WTC11 (cell line): ENCODE results near the gene TGDS. TPM values are rescaled to one million over a fixed set of nuclear protein-coding genes. Genes with fewer than 3 reads are reported as not detected.

Experiments
- CREM ChIP-seq: sonication (generic); formaldehyde crosslinking; IDR thresholded peaks from 2 replicates; pipeline ENCODE4 v1.8.1; 2022; ENCODE audit warnings: mild to moderate bottlenecking, missing genetic modification reagents, moderate library complexity
- ETV6 ChIP-seq: sonication (generic); formaldehyde crosslinking; IDR thresholded peaks from 2 replicates; pipeline ENCODE4 v1.8.1; 2022; ENCODE audit warnings: mild to moderate bottlenecking, missing genetic modification reagents
- FOXJ3 ChIP-seq: sonication (generic); formaldehyde crosslinking; IDR thresholded peaks from 2 replicates; pipeline ENCODE4 v1.9.0; 2021; ENCODE audit warnings: missing genetic modification reagents, mild to moderate bottlenecking, borderline replicate concordance
- FOXP1 ChIP-seq: sonication (generic); formaldehyde crosslinking; IDR thresholded peaks from 2 replicates; pipeline ENCODE4 v1.8.0; 2022; ENCODE audit warnings: missing genetic modification reagents, mild to moderate bottlenecking, moderate library complexity, borderline replicate concordance
- GABPB1 ChIP-seq: sonication (generic); formaldehyde crosslinking; IDR thresholded peaks from 2 replicates; pipeline ENCODE4 v1.8.1; 2023; ENCODE audit warnings: mild to moderate bottlenecking, missing genetic modification reagents
- GRHL2 ChIP-seq: fragments of 250-450 bp; sonication (Bioruptor Pico); IDR thresholded peaks from 2 replicates; pipeline ENCODE4 v1.8.0; 2022; ENCODE audit warnings: mild to moderate bottlenecking, moderate library complexity; ENCODE audit not compliant: insufficient replicate concordance, severe bottlenecking
- KAT7 ChIP-seq: sonication (generic); formaldehyde crosslinking; IDR thresholded peaks from 2 replicates; pipeline ENCODE4 v1.8.1; 2023; ENCODE audit warnings: missing genetic modification reagents, mild to moderate bottlenecking, borderline replicate concordance
- SP1 ChIP-seq: sonication (generic); formaldehyde crosslinking; conservative IDR thresholded peaks from 2 replicates; pipeline ENCODE4 v1.8.1; 2022; ENCODE audit warnings: missing genetic modification reagents
- TCF7 ChIP-seq: sonication (generic); formaldehyde crosslinking; IDR thresholded peaks from 2 replicates; pipeline ENCODE4 v1.8.0; 2022; ENCODE audit warnings: mild to moderate bottlenecking, low read depth, missing genetic modification reagents, moderate library complexity
- TEAD4 ChIP-seq: sonication (generic); formaldehyde crosslinking; IDR thresholded peaks from 2 replicates; pipeline ENCODE4 v1.8.0; 2022; ENCODE audit warnings: mild to moderate bottlenecking, missing genetic modification reagents
- TP53 ChIP-seq: sonication (generic); formaldehyde crosslinking; IDR thresholded peaks from 2 replicates; pipeline ENCODE4 v1.8.1; 2023; ENCODE audit warnings: mild to moderate bottlenecking, missing genetic modification reagents
- ZNF121 ChIP-seq: sonication (generic); formaldehyde crosslinking; IDR thresholded peaks from 2 replicates; pipeline ENCODE4 v1.8.0; 2023; ENCODE audit warnings: missing genetic modification reagents
- ZNF317 ChIP-seq: sonication (generic); formaldehyde crosslinking; IDR thresholded peaks from 2 replicates; pipeline ENCODE4 v1.8.1; 2023; ENCODE audit warnings: low read depth, mild to moderate bottlenecking, moderate library complexity, missing genetic modification reagents, borderline replicate concordance
- total RNA-seq: library from RNA; stranded (reverse); gene quantifications from 3 replicates; pipeline ENCODE4 v1.2.3, GENCODE V29; 2021
- TF ChIP-seq, protein P1 (sequence below): sonication (generic); formaldehyde crosslinking; IDR thresholded peaks from 2 replicates; pipeline ENCODE4 v1.8.1; 2023; ENCODE audit warnings: mild to moderate bottlenecking, moderate library complexity, missing genetic modification reagents
- TF ChIP-seq, protein P2 (sequence below): sonication (generic); formaldehyde crosslinking; IDR thresholded peaks from 2 replicates; pipeline ENCODE4 v1.8.0; 2022; ENCODE audit warnings: mild to moderate bottlenecking, missing genetic modification reagents
- TF ChIP-seq, protein P3 (sequence below): sonication (generic); formaldehyde crosslinking; IDR thresholded peaks from 2 replicates; pipeline ENCODE4 v1.8.1; 2022; ENCODE audit warnings: low read depth, missing genetic modification reagents, borderline replicate concordance
- TF ChIP-seq, protein P4 (sequence below): sonication (generic); formaldehyde crosslinking; conservative IDR thresholded peaks from 2 replicates; pipeline ENCODE4 v1.8.1; 2022; ENCODE audit warnings: mild to moderate bottlenecking, missing genetic modification reagents
- TF ChIP-seq, protein P5 (sequence below): sonication (generic); formaldehyde crosslinking; conservative IDR thresholded peaks from 2 replicates; pipeline ENCODE4 v1.8.1; 2023; ENCODE audit warnings: mild to moderate bottlenecking, low read depth, missing genetic modification reagents, moderate library complexity
- TF ChIP-seq, protein P6 (sequence below): fragments of 250-450 bp; sonication (Bioruptor Pico); conservative IDR thresholded peaks from 2 replicates; pipeline ENCODE4 v1.9.0; 2021; ENCODE audit warnings: mild to moderate bottlenecking
- TF ChIP-seq, protein P7 (sequence below): fragments of 250-450 bp; sonication (Bioruptor Pico); IDR thresholded peaks from 2 replicates; pipeline ENCODE4 v2.1.2; 2022; ENCODE audit warnings: mild to moderate bottlenecking, moderate library complexity
- TF ChIP-seq, protein P8 (sequence below): sonication (generic); formaldehyde crosslinking; IDR thresholded peaks from 2 replicates; pipeline ENCODE4 v1.8.1; 2022; ENCODE audit warnings: low read depth, mild to moderate bottlenecking, moderate library complexity, missing genetic modification reagents, borderline replicate concordance

TGDS gene
- total RNA-seq, 1 experiment from 2014 or later = 12.5 TPM

DNA sequence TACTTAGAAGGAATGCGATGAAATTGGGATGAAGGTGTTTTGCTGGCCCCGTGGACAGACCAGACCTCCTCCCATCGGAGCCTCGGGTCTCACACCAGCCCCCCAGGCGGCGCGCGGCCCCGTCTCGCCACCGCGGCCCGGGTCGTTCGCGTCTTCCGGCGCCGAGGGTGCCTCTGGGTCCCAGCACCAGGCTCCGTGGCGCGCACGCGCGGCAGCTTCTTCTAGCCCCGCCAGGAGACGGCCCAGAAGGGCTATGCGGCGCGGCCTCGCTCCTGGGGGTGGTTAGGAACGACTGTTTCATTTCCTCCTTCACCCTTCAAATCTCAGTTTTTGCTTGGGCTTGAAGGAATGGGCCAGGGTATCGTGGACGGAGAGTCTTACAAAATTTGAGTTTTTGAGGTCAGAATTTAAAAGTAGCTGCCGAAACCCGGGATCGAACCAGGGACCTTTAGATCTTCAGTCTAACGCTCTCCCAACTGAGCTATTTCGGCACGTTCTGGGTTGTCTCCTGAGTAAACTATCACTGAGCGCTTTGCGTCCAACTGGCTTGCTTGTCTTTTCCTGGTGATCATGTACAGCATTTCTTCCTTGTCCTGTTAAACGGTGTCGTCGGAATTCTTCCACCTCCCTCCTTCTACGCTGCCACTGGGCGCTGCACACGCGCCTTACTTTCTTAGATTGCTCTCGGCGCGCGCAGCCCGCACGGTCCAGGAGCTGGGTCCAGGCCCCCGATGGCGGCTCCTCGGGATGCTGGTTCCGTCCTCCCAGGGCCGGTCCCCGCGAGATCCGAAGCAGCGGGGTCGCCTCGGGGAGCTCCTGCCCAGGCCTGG, 46.5 kb downstream of the TGDS start (continued):
- TF ChIP-seq, protein P1, sequence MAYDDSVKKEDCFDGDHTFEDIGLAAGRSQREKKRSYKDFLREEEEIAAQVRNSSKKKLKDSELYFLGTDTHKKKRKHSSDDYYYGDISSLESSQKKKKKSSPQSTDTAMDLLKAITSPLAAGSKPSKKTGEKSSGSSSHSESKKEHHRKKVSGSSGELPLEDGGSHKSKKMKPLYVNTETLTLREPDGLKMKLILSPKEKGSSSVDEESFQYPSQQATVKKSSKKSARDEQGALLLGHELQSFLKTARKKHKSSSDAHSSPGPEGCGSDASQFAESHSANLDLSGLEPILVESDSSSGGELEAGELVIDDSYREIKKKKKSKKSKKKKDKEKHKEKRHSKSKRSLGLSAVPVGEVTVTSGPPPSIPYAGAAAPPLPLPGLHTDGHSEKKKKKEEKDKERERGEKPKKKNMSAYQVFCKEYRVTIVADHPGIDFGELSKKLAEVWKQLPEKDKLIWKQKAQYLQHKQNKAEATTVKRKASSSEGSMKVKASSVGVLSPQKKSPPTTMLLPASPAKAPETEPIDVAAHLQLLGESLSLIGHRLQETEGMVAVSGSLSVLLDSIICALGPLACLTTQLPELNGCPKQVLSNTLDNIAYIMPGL (CRISPR knock-in tag) = peak; percentile 71
- TF ChIP-seq, protein P2, sequence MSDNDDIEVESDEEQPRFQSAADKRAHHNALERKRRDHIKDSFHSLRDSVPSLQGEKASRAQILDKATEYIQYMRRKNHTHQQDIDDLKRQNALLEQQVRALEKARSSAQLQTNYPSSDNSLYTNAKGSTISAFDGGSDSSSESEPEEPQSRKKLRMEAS = peak; percentile 40; the same call in 1 of the 2 replicates
- peak; percentile 33; the same call in 1 of the 2 replicates for TF ChIP-seq CREM (CRISPR knock-in tag)
- no peak for TF ChIP-seq GABPB1 (CRISPR knock-in tag)
- peak; percentile 70; the same call in 1 of the 2 replicates for TF ChIP-seq ETV6 (CRISPR knock-in tag)
- TF ChIP-seq TCF7 (CRISPR knock-in tag) = no peak
- no peak for TF ChIP-seq GRHL2 (CRISPR knock-in tag)
- TF ChIP-seq TEAD4 (CRISPR knock-in tag) = no peak
- TF ChIP-seq, protein P3, sequence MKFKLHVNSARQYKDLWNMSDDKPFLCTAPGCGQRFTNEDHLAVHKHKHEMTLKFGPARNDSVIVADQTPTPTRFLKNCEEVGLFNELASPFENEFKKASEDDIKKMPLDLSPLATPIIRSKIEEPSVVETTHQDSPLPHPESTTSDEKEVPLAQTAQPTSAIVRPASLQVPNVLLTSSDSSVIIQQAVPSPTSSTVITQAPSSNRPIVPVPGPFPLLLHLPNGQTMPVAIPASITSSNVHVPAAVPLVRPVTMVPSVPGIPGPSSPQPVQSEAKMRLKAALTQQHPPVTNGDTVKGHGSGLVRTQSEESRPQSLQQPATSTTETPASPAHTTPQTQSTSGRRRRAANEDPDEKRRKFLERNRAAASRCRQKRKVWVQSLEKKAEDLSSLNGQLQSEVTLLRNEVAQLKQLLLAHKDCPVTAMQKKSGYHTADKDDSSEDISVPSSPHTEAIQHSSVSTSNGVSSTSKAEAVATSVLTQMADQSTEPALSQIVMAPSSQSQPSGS (CRISPR knock-in tag) = no peak
- TF ChIP-seq, protein P4, sequence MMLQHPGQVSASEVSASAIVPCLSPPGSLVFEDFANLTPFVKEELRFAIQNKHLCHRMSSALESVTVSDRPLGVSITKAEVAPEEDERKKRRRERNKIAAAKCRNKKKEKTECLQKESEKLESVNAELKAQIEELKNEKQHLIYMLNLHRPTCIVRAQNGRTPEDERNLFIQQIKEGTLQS (CRISPR knock-in tag) = no peak
- 0 out of 2 replicates have a peak, but pooled peaks have one; percentile 19 for TF ChIP-seq ZNF121 (CRISPR knock-in tag)
- TF ChIP-seq, protein P5, sequence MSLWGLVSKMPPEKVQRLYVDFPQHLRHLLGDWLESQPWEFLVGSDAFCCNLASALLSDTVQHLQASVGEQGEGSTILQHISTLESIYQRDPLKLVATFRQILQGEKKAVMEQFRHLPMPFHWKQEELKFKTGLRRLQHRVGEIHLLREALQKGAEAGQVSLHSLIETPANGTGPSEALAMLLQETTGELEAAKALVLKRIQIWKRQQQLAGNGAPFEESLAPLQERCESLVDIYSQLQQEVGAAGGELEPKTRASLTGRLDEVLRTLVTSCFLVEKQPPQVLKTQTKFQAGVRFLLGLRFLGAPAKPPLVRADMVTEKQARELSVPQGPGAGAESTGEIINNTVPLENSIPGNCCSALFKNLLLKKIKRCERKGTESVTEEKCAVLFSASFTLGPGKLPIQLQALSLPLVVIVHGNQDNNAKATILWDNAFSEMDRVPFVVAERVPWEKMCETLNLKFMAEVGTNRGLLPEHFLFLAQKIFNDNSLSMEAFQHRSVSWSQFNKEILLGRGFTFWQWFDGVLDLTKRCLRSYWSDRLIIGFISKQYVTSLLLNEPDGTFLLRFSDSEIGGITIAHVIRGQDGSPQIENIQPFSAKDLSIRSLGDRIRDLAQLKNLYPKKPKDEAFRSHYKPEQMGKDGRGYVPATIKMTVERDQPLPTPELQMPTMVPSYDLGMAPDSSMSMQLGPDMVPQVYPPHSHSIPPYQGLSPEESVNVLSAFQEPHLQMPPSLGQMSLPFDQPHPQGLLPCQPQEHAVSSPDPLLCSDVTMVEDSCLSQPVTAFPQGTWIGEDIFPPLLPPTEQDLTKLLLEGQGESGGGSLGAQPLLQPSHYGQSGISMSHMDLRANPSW (CRISPR knock-in tag) = no peak
- no peak for TF ChIP-seq KAT7
- TF ChIP-seq SP1 (CRISPR knock-in tag) = no peak
- 0 out of 2 replicates have a peak, but pooled peaks have one; percentile 30 for TF ChIP-seq TP53 (CRISPR knock-in tag)
- TF ChIP-seq, protein P6, sequence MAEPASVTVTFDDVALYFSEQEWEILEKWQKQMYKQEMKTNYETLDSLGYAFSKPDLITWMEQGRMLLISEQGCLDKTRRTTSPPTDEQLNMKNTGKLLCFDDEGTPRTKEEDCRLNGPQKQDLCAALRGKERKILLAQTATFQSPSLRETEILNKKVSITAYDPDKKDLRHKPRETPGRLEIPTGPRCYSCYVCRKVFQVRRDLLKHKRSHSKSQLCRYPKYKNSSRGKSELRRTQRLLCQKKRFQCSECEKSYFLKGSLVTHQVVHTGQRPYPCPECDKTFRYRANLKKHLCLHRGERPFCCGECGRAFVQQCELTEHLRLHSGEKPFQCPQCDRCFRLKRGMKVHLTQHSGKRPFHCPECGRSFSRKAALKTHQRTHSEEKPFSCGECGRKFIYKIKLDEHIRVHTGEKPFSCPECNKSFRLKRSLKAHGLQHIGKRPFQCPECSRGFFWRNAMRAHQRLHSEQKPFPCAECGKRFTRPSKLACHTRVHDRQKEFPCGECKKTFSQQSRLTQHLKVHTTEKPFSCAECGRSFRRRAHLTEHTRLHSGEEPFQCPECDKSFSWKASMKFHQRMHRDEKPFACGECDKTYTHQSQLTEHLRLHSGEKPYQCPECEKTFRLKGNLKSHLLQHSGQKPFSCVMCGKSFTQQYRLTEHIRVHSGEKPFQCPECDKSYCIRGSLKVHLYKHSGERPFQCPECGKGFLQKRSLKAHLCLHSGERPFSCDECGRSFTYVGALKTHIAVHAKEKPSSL (CRISPR knock-in tag) = no peak
- TF ChIP-seq, protein P7, sequence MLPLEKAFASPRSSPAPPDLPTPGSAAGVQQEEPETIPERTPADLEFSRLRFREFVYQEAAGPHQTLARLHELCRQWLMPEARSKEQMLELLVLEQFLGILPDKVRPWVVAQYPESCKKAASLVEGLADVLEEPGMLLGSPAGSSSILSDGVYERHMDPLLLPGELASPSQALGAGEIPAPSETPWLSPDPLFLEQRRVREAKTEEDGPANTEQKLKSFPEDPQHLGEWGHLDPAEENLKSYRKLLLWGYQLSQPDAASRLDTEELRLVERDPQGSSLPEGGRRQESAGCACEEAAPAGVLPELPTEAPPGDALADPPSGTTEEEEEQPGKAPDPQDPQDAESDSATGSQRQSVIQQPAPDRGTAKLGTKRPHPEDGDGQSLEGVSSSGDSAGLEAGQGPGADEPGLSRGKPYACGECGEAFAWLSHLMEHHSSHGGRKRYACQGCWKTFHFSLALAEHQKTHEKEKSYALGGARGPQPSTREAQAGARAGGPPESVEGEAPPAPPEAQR (CRISPR knock-in tag) = no peak
- no peak for TF ChIP-seq ZNF317 (CRISPR knock-in tag)
- TF ChIP-seq FOXP1 (CRISPR knock-in tag) = peak; percentile 4; the same call in 1 of the 2 replicates
- TF ChIP-seq FOXJ3 (CRISPR knock-in tag) = no peak
- TF ChIP-seq, protein P8, sequence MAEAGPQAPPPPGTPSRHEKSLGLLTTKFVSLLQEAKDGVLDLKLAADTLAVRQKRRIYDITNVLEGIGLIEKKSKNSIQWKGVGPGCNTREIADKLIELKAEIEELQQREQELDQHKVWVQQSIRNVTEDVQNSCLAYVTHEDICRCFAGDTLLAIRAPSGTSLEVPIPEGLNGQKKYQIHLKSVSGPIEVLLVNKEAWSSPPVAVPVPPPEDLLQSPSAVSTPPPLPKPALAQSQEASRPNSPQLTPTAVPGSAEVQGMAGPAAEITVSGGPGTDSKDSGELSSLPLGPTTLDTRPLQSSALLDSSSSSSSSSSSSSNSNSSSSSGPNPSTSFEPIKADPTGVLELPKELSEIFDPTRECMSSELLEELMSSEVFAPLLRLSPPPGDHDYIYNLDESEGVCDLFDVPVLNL (CRISPR knock-in tag) = no peak
